ENCODE results near the gene CLDN7.

GRCh38 chr17:7309628-7310027, 47.4 kb upstream of the CLDN7 start:
- TF ChIP-seq, protein P1, sequence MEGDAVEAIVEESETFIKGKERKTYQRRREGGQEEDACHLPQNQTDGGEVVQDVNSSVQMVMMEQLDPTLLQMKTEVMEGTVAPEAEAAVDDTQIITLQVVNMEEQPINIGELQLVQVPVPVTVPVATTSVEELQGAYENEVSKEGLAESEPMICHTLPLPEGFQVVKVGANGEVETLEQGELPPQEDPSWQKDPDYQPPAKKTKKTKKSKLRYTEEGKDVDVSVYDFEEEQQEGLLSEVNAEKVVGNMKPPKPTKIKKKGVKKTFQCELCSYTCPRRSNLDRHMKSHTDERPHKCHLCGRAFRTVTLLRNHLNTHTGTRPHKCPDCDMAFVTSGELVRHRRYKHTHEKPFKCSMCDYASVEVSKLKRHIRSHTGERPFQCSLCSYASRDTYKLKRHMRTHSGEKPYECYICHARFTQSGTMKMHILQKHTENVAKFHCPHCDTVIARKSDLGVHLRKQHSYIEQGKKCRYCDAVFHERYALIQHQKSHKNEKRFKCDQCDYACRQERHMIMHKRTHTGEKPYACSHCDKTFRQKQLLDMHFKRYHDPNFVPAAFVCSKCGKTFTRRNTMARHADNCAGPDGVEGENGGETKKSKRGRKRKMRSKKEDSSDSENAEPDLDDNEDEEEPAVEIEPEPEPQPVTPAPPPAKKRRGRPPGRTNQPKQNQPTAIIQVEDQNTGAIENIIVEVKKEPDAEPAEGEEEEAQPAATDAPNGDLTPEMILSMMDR (IDR thresholded peaks at IDR 0.05), result no peak
- no peak for TF ChIP-seq ZFX (IDR thresholded peaks at IDR 0.05; ENCODE audit: borderline replicate concordance)

All from 22Rv1 (cell line).